HepG2 (cell line): ENCODE measurements around the gene OR2K2. TPM values are rescaled to one million over a fixed set of nuclear protein-coding genes. Genes with fewer than 3 reads are reported as not detected.

Source experiments
- ATAC-seq: fragments of 200-7000 bp; cut with Tn5 transposase; 3 replicates; pipeline ENCODE4 v1.9.1; 2020; ENCODE audit warnings: mild to moderate bottlenecking, moderate library complexity
- BruUV-seq: library from RNA; stranded (reverse); fragments of 400-500 nt; replicated peaks from 2 replicates; lab custom pipeline; 2021; lab: Mats Ljungman, UMichigan
- CTCF ChIA-PET: fragments of 300-600 bp; formaldehyde crosslinking; extraction: SDS; loops from one replicate; lab custom pipeline; 2021; ENCODE audit warnings: low total read pairs, inconsistent platforms, low intra/inter-chr PET ratio; lab: Yijun Ruan, JAX
- POLR2A ChIA-PET: fragments of 350-600 bp; sonication (Branson Sonifier 250); formaldehyde crosslinking; loops from one replicate; lab custom pipeline; 2020; ENCODE audit warnings: antibody characterized with exemption, inconsistent platforms; lab: Yijun Ruan, JAX
- DNase-seq: peaks from one replicate; pipeline ENCODE4 v3.0.0-alpha.2; 2015; ENCODE audit warnings: low spot score
- FAIRE-seq: peaks from 3 replicates; lab custom pipeline; 2011; peaks lifted over from hg19 to GRCh38; lab: Jason Lieb, UNC
- H2AFZ ChIP-seq: one replicate; pipeline ENCODE4 v1.6.1; 2011; ENCODE audit warnings: low read length, inconsistent platforms
- H3K27ac ChIP-seq: fragments of 300-600 bp; 3 replicates; pipeline ENCODE4 v1.8.0; 2011; ENCODE audit warnings: mixed run types, mild to moderate bottlenecking, mixed read lengths, low read length, inconsistent platforms; ENCODE audit not compliant: insufficient read depth; ENCODE audit errors: extremely low read length
- H3K27me3 ChIP-seq, 2 experiments: fragments of 200-600 bp in 1 of 2; 2 replicates in 1 of 2; 3 replicates in 1 of 2; pipeline versions ENCODE4 v1.6.0 to v1.8.0; 2011; ENCODE audit warnings: low read length in 2 of 2, mild to moderate bottlenecking in 2 of 2, moderate library complexity in 2 of 2, inconsistent platforms in 1 of 2; ENCODE audit not compliant: insufficient read depth in 2 of 2, control insufficient read depth in 1 of 2
- H3K36me3 ChIP-seq, 2 experiments: fragments of 200-600 bp in 1 of 2; replicated peaks in 1 of 2; 2 replicates in 1 of 2; 3 replicates in 1 of 2; pipeline versions ENCODE4 v1.5.1 to v1.8.0; 2011; ENCODE audit warnings: low read length in 2 of 2, inconsistent platforms in 1 of 2; ENCODE audit not compliant: insufficient read depth in 2 of 2, control insufficient read depth in 1 of 2
- H3K4me1 ChIP-seq: 2 replicates; pipeline ENCODE4 v1.5.1; 2012; ENCODE audit warnings: low read length, inconsistent platforms; ENCODE audit not compliant: insufficient read depth
- H3K4me2 ChIP-seq: 2 replicates; pipeline ENCODE4 v1.6.0; 2011; ENCODE audit warnings: low read depth, low read length, inconsistent platforms
- H3K4me3 ChIP-seq, 3 experiments: fragments of 200-600 bp in 1 of 3; sonication (generic), shearing (Covaris generic) in 1 of 3; replicated peaks in 1 of 3; 2 replicates each; pipeline ENCODE4 v1.5.1; 2011 to 2016; ENCODE audit warnings: low read length in 3 of 3, inconsistent platforms in 2 of 3, low read depth in 2 of 3, mild to moderate bottlenecking in 2 of 3, control low read depth in 1 of 3, mixed read lengths in 1 of 3; ENCODE audit not compliant: insufficient read depth in 1 of 3
- H3K79me2 ChIP-seq: one replicate; pipeline ENCODE4 v1.6.1; 2011; ENCODE audit warnings: low read length, inconsistent platforms; ENCODE audit not compliant: insufficient read depth
- H3K9ac ChIP-seq: 2 replicates; pipeline ENCODE4 v1.6.0; 2011; ENCODE audit warnings: mild to moderate bottlenecking, low read depth, low read length, inconsistent platforms; ENCODE audit not compliant: insufficient read depth
- H3K9me3 ChIP-seq: 2 replicates; pipeline ENCODE4 v1.5.1; 2012; ENCODE audit warnings: mild to moderate bottlenecking, low read length
- H4K20me1 ChIP-seq: 2 replicates; pipeline ENCODE4 v1.6.0; 2011; ENCODE audit warnings: inconsistent platforms, mild to moderate bottlenecking, low read length, moderate library complexity; ENCODE audit not compliant: insufficient read depth
- CHD2 ChIP-seq: IDR thresholded peaks from 2 replicates; pipeline ENCODE4 v1.6.1; 2011; ENCODE audit warnings: low read depth, low read length, improper control_type of control experiment
- SRSF4 ChIP-seq: fragments of 200-400 bp; formaldehyde crosslinking; IDR thresholded peaks from one replicate; pipeline ENCODE4 v1.6.1; 2018; ENCODE audit warnings: mild to moderate bottlenecking, low read depth, low read length, moderate library complexity; ENCODE audit not compliant: poor library complexity, severe bottlenecking
- ZBTB1 ChIP-seq: sonication (generic); formaldehyde crosslinking; IDR thresholded peaks from 2 replicates; pipeline ENCODE4 v1.4.0; 2020; ENCODE audit warnings: missing genetic modification reagents, borderline replicate concordance
- ZC3H13 ChIP-seq: sonication (generic); formaldehyde crosslinking; IDR thresholded peaks from 2 replicates; pipeline ENCODE4 v1.8.1; 2023; ENCODE audit warnings: mild to moderate bottlenecking, missing genetic modification reagents, moderate library complexity
- ZKSCAN5 ChIP-seq: sonication (generic); formaldehyde crosslinking; IDR thresholded peaks from 2 replicates; pipeline ENCODE4 v1.5.1; 2020; ENCODE audit warnings: mild to moderate bottlenecking, missing genetic modification reagents
- ZNF615 ChIP-seq: sonication (generic); formaldehyde crosslinking; IDR thresholded peaks from 2 replicates; pipeline ENCODE4 v1.5.0; 2020; ENCODE audit warnings: mild to moderate bottlenecking, missing genetic modification reagents, borderline replicate concordance
- ZNF616 ChIP-seq: sonication (generic); formaldehyde crosslinking; IDR thresholded peaks from 2 replicates; pipeline ENCODE4 v1.5.0; 2020; ENCODE audit warnings: low read depth, mild to moderate bottlenecking, missing genetic modification reagents
- ZNF652 ChIP-seq: IDR thresholded peaks from 2 replicates; pipeline ENCODE4 v1.6.1; 2016; ENCODE audit warnings: low read depth, borderline replicate concordance
- WGBS: methylation state at CpG from one replicate; pipeline ENCODE4 v1.1.6; 2017; ENCODE audit warnings: low lambda C conversion rate; 5-methylcytosine and 5-hydroxymethylcytosine counted together
- in situ Hi-C: cut with HindIII; loops from 2 replicates; pipeline ENCODE4 v1.10.0; 2017; ENCODE audit warnings: low pct_unique_long_range_greater_than_20kb; ENCODE audit not compliant: extremely low pct_ligation_motif_present
- intact Hi-C: fragments of 100-400 bp; cut with micrococcal nuclease; formaldehyde crosslinking; loops from one replicate; pipeline ENCODE4 v1.10.0; 2022; ENCODE audit not compliant: unreplicated experiment
- polyA plus RNA-seq, 8 experiments: library from polyadenylated mRNA; depleted of rRNA in 3 of 8; stranded (reverse) in 7 of 8; unstranded in 1 of 8; fragments of >200 nt; fragmentation: Illumina TruSeq in 4 of 8; extraction: Trizol in 4 of 8; gene quantifications; 2 replicates each; pipeline versions ENCODE4 v1.2.1 to v1.2.3, GENCODE V29; 2011 to 2016; ENCODE audit warnings: low read depth in 4 of 8, missing spikeins in 1 of 8, mixed read lengths in 1 of 8; ENCODE audit not compliant: insufficient read depth in 1 of 8
- total RNA-seq, 5 experiments: library from RNA; depleted of rRNA; stranded (reverse); fragments of >200 nt; fragmentation: Illumina TruSeq; extraction: Trizol; gene quantifications; 2 replicates each; pipeline ENCODE4 v1.2.3, GENCODE V29; 2016; ENCODE audit warnings: low read depth in 1 of 5
- TF ChIP-seq, protein P1 (sequence below): sonication (generic); formaldehyde crosslinking; IDR thresholded peaks from 2 replicates; pipeline ENCODE4 v1.4.0; 2020; ENCODE audit warnings: low read depth, mild to moderate bottlenecking, missing genetic modification reagents

OR2K2 gene
- total and polyA plus RNA-seq, 2 of the 13 experiments (the other 11 are each of a cell fraction or from before 2014, with no cell fraction given) = not detected

DNA sequence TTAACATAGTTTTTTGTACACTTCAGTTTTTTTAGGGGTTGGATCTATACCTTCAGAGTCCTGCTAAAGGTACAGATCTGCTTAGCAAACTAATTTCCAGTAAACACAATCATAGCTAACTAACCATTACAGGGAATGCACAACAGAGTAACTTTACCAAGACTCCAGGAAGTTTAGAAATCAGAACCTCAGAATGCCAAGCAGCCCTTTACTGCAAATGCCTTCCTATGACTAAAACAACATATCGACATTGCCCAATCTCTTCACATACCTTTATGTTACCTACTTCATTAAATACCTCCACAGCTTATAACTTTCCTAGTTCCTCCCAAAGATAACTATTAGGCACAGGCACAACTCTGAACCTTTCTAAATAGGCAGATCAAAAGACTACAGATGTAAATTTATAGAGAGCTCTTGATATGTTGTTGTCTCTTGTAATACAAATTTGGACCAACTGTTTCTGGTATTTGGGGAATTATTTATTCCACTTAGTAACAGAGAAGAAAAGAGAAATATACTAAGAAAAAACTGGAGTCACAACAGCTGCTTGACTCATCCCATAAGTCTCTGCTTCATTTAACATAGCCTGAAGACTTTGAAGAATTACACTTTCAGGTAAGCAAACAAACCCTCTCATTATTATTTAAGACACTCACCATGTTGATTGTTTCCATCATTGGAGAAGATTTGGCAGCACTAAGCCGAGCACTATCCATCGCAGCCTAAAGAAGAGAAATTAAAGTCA lies 46.0 kb upstream of the OR2K2 start:
- ATAC-seq = no peak
- FAIRE-seq = no peak
- intact Hi-C loops = no loop called here
- Histone ChIP-seq H3K9me3 (no peaks in the 10 kb centered on the region), H3K79me2 (no peaks in the 10 kb centered on the region), H3K36me3 (peaks cover 18 to 78% of the 10 kb centered on the region in 2 experiments), H3K27ac (no peak overlapping the region), H2AFZ (no peak overlapping the region), H3K9ac (no peak overlapping the region), H3K4me3 (no peak overlapping the region), H3K4me1 (no peaks in the 10 kb centered on the region), H3K4me2 (no peak overlapping the region), H4K20me1 (no peaks in the 10 kb centered on the region), H3K27me3 (no peaks in the 10 kb centered on the region)
- BruUV-seq = no TSS peak
- in situ Hi-C loops = no loop called here
- WGBS = 99% methylated on average over 3 of the region's 3 CpGs
- CTCF ChIA-PET = no interaction called here
- POLR2A ChIA-PET = no interaction called here
- no peak for DNase-seq
- TF ChIP-seq ZC3H13 (CRISPR knock-in tag) = no peak

- BruUV-seq = no TSS peak
Observed at GRCh38 chr9:111375062-111375461, 45.0 kb upstream of the OR2K2 start.

More at GRCh38 chr9:111375062-111375461, 45.0 kb upstream of the OR2K2 start:
- DNase-seq (no peak), FAIRE-seq (no peak), ATAC-seq (no peak)
- Histone ChIP-seq H3K4me2 (no peak overlapping the region), H3K4me3 (no peak overlapping the region), H3K9me3 (no peaks in the 10 kb centered on the region), H3K4me1 (no peaks in the 10 kb centered on the region), H2AFZ (no peak overlapping the region), H4K20me1 (no peaks in the 10 kb centered on the region), H3K36me3 (peaks cover 24 to 78% of the 10 kb centered on the region in 2 experiments)
- in situ Hi-C loops = no loop called here
- ChIA-PET POLR2A (no interaction called here), CTCF (no interaction called here)
- TF ChIP-seq SRSF4 (no peak), ZNF615 (CRISPR knock-in tag) (no peak), CHD2 (no peak), ZNF652 (CRISPR knock-in tag) (no peak), ZNF616 (CRISPR knock-in tag) (no peak), ZBTB1 (CRISPR knock-in tag) (no peak), ZKSCAN5 (no peak)
- TF ChIP-seq, protein P1, sequence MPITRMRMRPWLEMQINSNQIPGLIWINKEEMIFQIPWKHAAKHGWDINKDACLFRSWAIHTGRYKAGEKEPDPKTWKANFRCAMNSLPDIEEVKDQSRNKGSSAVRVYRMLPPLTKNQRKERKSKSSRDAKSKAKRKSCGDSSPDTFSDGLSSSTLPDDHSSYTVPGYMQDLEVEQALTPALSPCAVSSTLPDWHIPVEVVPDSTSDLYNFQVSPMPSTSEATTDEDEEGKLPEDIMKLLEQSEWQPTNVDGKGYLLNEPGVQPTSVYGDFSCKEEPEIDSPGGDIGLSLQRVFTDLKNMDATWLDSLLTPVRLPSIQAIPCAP (CRISPR knock-in tag) = no peak
- TF ChIP-seq, all 625 proteins: peak for 0
- 97% methylated on average over 2 of the region's 2 CpGs for WGBS
- H3K79me2 ChIP-seq = no peaks in the 10 kb centered on the region
- no peak overlapping the region for H3K9ac ChIP-seq
- intact Hi-C loops = no loop called here
- H3K27ac ChIP-seq = no peak overlapping the region
- no peaks in the 10 kb centered on the region for H3K27me3 ChIP-seq
